Activated CD4-positive, alpha-beta T cell treated with anti-CD3 and anti-CD28 coated beads, Interleukin-2, amount 50 U/mL, for 48 hours (primary cell): ENCODE measurements around the gene PIP4K2C.
"Not testable (repeated sequence)": the region's sequence is repeated elsewhere in the genome, so short reads cannot be mapped to it uniquely, and the experiment has no call there.

Experiments
- DNase-seq, 2 experiments: peaks; one replicate each; pipeline ENCODE4 v3.0.0-alpha.2; 2020

PIP4K2C gene

DNA sequence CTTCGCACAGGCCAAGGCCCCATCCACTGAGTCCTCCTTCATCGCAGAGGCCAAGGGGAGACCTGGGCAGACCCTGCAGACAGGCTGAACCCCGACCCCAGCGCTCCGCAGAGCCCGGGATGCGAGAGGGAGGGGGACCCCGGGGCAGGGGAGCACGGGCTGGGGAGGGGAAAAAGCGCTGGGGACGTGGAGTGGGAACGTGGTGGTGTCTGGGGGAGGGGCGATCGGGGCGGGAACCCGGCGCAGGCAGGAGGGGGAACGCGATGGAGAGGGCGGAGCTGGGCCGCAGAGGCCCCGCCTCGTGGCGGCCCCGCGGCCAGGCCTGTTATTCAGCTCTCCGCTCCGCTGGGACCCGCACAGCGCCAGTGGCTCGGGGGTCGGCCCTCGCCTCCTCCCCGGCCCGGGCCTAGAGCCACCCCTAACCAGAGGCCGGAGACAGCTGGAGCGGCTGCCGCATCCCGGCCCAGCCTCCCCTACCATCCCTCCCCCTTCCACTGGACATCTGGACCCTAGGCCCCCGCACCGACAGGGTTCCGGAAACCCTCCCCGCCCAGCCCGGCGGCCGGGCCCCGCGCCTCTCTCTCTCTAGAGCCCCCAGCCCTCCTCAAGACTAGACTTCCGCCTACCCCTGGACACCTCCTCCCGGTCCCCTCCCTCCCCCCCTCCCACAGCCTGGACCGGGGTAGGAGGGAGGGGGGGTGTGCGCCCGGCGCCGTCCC is 20.3 kb downstream of the PIP4K2C start, which contains the start of gene ARHGEF25:
Gene ARHGEF25 (plus strand): TSS at position 328 of the 719 bp plus-strand sequence. CDS start 460 bp downstream, outside the sequence.
- peak; percentile 69 to 74 for DNase-seq

DNA sequence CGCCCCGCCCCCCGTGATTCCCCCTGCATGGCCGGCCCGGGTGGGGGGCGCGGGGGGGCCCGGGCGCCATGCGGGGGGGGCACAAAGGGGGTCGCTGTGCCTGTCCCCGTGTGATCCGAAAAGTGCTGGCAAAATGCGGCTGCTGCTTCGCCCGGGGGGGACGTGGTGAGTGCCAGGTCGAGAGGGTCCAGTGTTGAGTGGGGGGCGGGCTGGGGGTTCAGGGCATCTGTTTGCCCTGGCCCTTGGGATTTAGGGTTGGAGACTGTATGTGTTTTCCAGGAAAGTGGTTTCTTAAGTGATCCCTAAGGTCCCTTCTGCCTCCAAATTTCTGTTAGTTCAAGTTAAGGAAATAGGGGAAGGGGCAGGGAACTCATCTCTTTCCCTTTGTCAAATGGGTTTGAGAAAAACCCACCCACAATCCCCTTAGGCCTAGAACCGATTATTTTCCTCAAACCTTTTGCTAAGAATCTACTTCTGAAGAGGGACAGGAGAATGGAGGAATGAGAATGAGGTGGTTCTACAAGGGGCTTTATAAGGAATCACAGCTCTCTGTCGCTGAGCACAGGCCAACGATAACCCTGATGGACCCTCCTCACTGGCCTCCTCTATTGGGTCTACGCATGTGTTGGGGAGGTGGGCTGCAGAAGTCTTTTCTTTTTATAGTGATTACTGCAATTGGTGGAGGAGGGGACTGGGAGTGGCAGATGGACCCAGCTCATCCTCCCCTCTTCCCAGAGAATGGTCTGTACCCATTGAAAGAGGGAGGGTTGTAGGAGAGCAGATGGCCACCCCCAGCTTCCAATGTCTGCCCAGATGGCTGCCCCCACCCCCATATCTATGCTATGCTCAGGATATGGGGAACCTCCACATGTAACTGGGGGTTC is 21.1 kb downstream of the PIP4K2C start:
- DNase-seq, result no peak

DNA sequence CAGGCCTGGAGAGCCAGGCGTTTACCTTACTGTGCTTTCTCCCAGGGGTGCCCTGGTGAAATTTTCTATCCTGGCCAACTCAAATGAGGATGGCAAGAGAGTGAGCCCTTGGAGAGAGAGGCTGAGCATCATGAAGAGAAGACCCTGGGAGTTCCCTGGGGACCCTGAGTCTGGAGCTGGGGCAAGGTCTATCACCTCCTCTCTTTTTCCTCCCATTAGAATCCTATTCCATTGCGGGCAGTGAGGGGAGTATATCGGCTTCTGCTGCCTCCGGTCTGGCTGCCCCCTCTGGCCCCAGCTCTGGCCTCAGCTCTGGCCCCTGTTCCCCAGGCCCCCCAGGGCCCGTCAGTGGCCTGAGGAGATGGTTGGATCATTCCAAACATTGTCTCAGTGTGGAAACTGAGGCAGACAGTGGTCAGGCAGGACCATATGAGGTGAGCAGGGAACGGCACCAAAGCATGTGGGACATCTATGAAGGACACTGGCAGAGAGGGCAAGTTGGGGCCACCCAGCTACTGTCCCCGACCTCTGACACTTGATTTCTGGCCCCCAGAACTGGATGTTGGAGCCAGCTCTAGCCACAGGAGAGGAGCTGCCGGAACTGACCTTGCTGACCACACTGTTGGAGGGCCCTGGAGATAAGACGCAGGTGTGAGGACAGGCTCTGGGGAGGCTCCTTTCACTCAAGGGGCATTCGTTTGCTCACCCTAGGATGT is 21.9 kb downstream of the PIP4K2C start:
- DNase-seq, result no peak

DNA sequence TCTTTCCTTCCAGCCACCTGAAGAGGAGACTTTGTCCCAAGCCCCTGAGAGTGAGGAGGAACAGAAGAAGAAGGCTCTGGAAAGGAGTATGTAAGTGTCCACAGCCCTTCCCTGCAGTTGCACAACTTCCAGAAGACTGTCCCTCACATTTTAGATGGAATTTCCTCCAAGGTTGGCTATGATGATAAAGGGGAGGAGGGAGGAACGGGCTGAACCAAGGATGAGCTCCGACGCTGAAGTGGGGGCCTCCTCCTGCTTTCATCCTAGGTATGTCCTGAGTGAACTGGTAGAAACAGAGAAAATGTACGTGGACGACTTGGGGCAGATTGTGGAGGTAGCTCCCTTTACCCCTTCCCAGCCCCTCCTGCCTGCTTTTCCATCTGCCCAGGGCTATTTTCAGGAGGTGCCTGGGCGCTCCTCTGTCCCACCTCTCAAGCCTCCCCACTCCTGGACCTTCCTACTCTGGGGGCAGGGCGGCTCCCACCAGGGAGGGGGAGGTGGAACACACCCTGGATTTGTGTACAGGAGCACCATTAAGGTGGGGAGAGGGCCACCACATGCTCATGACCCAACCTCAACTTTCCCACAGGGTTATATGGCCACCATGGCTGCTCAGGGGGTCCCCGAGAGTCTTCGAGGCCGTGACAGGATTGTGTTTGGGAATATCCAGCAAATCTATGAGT is 22.6 kb downstream of the PIP4K2C start:
- DNase-seq, result no peak

DNA sequence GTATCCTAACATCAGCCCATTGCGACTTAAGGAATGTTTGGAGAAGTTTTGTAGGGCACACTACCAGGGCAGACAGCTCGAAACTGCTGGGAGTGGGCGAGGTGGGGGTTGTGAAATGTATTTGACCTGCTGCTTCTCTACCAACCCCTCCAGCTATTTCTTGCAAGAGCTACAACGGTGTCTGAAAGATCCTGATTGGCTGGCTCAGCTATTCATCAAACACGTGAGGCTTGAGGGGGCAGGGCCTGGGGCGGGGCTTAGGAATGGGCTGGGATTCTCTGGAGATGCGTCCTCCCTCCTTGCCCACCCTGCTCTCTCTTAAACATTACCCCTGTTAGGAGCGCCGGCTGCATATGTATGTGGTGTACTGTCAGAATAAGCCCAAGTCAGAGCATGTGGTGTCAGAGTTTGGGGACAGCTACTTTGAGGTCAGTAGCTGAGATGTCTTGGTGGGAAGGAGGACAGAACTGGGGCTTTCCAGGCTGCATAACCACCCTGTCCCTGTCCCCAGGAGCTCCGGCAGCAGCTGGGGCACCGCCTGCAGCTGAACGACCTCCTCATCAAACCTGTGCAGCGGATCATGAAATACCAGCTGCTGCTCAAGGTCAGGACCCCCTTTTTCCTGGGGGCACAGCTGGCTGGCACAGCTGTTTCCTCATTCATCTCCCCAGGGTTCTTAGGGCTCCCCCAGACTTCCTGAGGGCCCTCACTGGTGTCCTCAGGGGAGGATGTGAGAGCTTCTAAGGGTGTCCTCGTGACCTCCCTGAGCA is 23.4 kb downstream of the PIP4K2C start:
- peak in 1 of 2 experiments; percentile 44 for DNase-seq

DNA sequence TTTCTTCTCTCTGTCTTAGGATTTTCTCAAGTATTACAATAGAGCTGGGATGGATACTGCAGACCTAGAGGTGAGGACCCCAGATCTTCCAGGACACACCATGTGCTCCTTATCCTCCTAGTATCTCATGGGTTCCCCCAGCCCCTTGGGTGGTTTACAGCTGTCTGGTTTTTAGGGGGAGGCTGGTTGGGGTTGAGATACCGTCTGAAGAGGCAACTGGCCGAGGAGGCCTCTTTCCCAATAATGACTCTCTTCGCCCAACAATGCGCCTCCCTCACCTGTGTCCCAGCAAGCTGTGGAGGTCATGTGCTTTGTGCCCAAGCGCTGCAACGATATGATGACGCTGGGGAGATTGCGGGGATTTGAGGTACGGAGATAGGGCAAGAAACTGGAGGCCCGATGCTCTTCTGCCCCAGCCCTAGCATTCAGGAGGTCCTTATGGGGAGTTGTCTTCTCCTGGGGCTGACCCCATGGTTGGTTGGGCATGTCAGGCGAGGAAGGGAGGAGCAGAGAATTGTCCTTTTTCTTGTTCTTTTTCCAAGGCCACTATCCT is 24.0 kb downstream of the PIP4K2C start:
- no peak for DNase-seq

DNA sequence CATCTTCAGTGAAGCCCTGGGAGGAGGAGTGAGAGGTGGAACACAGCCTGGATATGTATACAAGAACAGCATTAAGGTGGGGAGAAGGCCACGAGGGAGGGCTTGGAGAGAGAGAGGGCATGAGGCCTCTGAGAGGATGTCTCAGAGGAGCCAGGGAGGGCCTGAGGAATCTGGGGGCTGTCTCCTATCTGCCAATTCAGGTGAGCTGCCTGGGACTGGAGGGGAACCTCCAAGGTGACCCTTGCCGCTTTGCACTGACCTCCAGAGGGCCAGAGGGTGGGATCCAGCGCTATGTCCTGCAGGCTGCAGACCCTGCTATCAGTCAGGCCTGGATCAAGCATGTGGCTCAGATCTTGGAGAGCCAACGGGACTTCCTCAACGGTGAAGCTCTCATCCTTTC is 24.6 kb downstream of the PIP4K2C start:
- DNase-seq, result no peak

DNA sequence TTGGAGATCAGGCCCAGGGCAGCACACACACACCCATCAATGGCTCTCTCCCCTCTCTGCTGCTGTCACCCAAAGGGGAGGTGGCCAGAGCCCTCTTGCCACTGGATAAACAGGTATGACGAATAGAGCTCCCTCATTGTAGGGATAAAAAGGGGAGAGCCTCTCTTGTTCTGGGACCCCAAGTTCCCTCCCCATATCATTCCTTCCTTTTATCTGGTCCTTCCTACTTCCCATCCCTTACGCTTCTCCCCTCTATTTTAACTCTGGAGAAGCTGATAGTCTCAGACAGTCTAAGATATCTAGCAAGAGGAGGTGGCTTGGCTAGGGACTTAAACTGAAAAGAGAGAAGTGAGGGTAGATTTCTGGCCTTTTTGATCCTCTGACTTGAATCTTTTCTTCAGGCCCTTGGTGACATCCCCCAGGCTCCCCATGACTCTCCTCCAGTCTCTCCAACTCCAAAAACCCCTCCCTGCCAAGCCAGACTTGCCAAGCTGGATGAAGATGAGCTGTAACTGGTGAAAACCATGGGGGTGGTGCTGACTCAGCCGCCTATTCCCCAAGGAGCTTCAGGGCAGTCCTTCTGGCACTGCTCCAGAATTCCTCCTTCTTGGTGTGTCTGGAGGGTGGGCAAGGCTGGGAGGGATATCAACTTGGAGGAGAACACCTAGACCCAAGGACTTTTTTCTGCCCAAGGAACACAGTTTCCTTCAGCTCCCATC is 25.6 kb downstream of the PIP4K2C start:
- DNase-seq, result no peak

DNA sequence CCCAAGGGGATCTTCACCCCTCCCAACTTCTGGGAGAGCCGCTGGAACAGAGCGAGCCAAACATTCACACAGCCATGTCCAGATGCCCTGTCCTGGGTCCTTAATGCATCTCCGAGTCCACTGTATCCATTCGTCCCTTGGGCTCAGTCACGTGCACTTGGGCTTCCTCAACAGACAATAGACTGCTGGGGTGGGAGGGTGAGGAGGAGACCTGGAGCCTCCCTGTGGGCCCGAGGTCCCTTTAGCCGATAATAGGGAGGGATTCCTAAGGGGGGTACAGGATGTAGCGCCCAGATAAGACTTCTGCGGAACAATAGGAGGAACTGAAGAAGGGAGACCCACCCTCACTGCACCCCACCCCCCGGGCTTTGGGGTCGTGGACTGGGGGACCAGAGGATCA is 26.9 kb downstream of the PIP4K2C start:
- DNase-seq, result no peak

DNA sequence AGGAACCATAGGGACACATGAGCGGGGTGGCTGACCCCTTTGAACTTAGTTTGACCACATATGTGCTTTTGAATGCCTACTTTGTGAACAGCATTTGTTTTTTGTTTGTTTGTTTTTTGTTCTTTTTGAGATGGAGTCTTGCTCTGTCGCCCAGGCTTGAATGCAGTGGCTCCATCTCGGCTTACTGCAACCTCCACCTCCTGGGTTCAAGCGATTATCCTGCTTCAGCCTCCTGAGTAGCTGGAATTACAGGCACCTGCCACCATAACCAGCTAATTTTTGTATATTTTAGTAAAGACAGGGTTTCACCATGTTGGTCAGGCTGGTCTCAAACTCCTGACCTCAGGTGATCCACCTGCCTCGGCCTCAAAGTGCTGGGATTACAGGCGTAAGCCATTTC is 27.4 kb downstream of the PIP4K2C start:
- DNase-seq, result not testable (repeated sequence)

DNA sequence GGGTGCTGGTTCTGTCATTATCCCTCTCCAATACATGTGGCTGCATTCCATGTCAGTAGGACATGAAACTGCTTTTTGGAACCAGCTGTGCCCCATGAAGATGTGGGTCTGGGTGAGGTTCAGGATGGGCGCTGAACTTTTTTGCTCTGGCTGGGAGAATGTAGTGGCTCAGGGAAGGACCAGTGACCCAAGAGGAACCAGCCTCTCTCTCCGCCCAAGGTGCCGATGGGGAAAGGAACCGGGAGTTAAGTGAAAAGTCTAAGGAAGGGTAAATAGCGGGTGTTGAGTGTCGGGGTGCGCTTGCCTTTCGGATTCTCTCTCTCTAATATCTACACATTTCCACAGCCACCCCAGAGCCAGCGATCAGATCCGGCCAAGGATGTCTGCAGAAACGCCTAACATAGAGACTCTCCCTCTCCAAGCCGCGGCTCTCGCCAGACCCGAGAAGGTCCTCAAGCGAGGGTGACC is 28.0 kb downstream of the PIP4K2C start:
- no peak for DNase-seq

DNA sequence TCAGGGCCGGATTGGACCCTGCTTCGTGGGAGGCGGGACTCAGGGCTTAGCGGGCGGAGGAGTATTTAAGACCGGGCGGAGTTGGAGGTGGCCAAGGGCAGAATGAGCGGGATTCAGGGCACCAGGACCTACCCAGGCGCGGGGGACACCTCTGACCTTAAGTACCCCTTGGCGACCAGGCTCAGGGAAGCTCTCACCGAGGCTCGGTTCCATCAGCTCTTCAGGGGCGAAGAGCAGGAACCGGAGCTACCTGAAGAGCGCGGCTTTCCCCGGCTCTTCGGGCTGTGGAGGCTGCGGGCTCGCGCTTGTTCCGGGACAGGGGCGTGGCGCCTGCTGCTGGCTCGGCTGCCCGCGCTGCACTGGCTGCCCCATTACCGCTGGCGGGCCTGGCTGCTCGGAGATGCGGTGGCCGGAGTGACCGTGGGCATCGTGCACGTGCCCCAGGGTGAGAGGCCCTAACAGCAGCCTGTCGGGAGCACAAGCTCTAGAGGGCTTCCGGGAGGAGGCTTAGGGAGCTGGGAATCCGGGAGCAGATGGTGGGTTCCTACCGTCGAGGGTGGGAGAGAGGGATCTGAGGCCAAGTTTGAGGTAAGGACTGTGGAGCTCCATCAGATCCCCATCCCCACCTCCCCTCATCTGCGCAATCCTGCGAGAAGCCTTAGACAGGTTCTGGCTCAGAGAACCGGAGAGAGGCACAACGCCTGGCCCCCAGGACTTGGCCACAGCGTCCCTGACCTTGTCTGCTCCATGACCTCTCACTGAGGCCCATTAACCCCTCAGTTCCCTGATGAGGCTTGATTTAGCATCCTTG is 28.6 kb downstream of the PIP4K2C start:
- peak in 1 of 2 experiments; percentile 37 for DNase-seq

DNA sequence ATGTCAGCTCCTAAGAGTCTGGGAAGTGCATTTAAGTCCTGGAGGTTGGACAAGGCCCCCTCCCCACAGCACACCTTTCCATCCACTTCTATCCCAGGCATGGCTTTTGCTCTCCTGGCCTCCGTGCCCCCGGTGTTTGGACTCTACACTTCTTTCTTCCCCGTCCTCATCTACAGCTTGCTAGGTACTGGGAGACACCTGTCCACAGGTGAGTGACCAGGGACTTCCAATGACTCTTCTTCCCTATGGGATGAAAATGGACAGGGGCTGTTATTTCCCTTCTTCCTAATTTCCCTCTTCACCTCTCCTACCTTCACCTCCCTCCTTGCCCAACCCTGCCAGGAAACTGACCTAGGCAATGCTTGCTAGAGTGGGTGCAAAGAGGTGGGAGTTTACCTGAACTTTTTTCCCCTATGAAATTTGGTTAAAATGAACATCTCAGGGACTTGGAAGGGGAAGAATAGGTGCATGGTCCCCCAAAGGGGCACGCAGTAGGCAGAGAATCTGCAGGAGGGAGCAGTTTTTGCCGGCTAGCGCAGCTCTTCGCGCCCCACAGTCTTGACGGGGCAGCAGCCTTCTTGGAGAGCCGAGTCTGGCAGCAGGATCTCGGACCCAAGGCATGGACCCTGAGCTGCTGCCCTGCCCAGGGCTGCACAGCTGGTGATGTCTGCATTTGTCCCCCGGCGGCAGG is 29.4 kb downstream of the PIP4K2C start:
- no peak for DNase-seq

DNA sequence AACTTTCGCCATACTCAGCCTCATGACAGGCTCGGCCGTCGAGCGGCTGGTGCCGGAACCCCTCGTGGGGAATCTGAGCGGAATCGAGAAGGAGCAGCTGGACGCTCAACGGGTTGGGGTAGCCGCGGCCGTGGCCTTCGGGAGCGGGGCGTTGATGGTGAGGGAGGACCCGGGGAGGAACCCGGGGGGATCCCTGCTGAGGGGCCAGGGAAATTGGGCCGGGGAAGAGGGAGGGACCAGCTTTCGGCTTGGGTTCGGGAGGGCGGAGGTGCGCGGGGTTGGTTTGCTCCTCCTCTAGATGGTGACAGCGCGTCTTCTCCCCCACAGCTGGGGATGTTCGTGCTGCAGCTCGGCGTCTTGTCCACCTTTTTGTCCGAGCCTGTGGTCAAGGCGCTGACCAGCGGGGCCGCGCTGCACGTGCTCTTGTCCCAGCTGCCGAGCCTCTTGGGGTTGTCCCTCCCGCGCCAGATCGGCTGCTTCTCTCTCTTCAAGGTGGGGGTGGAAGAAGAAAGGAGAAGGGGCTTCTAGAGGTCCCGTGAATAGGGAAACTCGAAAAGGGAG is 30.0 kb downstream of the PIP4K2C start:
- peak in 1 of 2 experiments; percentile 27 for DNase-seq

DNA sequence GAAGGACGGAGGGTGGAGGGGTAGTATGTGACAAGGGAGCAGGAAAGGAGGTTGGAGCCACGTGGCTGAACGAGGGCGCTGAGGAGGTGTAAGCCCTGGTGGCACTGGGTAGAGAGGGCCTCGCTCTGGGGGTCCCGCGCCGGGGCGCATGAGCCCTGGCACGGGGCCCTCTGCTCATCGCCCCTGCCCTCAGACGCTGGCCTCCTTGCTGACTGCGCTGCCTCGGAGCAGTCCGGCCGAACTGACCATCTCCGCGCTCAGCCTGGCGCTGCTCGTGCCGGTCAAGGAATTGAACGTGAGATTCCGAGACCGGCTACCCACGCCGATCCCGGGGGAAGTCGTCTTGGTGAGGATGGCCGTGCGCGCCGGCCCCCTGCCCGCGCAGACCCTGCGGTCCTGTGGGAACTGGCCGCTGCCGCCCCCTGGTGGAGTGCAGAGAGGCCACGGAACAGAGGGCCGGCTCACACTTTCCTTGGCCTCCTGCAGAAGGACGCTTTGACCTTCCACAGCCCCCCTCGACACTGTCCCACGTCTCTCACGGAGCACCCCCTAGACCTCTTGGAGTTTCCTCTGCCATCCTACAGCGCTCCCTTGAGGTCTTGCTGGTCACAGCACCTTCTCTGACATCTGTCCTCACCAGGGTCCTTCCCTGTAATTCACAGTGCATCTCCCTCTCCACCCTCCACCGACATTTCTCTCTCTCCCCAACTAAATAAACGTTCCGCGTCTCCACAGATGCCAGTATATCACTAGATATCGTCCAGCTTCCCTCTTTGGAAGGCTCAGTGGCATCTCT is 30.7 kb downstream of the PIP4K2C start:
- DNase-seq, result peak; percentile 71 to 75

DNA sequence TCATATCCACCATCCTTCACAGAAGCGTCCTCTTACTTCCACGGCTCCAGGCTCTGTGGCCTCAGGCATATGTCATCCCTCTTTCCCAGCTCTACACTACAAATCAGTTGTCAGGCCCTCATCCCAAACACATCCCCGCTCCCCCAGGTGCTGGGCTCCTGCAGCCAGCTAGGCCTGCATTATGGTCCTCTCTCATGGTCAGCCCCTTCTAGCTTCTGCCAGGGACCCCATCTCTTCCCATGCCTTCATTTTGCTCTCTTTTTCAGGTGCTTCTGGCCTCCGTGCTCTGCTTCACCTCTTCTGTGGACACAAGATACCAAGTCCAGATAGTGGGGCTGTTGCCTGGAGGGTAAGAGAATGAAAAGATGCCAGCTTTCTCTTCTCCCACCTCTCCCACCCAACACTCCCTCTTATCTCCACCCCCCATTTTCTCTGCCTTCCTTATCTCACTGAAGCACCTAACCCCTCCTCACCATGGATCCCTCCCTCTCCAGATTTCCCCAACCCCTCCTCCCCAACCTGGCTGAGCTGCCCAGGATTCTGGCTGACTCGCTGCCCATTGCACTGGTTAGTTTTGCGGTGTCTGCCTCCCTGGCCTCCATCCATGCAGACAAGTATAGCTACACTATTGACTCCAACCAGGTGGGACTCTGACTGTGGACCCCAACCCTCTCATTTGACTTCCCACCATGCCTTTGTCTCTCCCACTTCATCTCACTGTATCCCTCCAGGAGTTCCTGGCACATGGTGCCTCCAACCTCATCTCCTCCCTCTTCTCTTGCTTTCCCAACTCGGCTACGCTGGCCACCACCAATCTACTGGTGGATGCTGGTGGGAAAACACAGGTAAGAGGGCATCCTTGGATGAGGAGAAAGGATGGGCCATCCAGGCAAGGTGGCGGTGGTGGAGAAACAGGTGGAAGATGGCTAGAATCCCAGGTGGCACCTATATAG is 31.6 kb downstream of the PIP4K2C start:
- no peak for DNase-seq

DNA sequence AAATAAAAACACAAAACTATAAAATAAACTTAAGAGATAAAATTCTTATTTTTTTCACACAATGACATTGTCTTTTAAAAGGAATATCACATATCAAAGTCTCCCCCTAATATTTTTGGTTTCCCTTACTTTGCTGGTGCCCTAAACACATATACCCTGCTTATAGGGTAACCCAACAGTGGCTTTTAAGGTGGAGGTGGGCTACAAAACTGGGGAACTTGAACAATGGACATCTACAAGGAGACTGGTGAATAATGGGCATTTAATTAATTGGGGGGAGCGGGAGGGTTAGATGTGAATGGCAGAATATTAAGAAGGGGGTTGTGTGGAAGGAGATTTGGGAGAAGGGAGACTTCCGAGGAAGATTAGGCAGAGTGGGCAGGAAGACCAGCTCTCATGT is 32.4 kb downstream of the PIP4K2C start:
- no peak for DNase-seq
